Glomerular visceral epithelial cell (primary cell): ENCODE results near the gene CD84.
"Not testable (repeated sequence)": the region's sequence is repeated elsewhere in the genome, so short reads cannot be mapped to it uniquely, and the experiment has no call there.

ENCODE experiments used
- DNase-seq: peaks from one replicate; pipeline ENCODE4 v3.0.0-alpha.2; 2016; ENCODE audit errors: extremely low spot score

The CD84 gene

DNA sequence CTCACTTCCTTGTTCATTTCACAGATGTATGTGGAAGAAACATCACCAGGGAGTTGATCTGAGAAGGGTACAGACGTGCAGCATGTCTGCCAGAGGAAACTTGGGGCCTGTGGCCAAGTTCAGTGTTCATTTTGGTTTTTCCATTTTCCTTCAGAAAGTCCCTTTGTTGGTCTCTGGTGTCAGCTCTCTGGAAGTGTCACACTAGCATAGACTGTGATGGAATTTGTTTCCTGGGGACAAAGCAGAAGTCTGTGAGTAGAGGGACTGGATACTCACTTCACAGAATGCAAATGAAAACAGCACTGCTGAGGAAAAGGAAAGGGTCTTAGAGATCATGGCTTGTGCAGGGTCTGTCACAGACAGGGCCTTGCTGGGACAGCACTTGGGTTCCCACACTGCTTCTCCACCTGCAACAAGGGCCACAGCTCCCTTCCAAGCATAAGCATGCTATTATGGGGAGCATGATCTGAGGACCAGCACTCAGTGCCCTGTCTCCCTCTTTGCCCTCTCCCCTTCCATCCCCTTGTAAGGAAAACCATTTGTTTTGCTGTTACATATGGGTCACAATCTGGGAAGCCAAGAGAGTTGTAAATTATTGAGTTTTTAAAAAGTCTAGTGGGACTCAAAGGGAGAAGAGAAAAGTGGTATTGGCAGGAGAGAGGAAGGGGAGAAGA lies 31.4 kb upstream of the CD84 start:
- DNase-seq: no peak

DNA sequence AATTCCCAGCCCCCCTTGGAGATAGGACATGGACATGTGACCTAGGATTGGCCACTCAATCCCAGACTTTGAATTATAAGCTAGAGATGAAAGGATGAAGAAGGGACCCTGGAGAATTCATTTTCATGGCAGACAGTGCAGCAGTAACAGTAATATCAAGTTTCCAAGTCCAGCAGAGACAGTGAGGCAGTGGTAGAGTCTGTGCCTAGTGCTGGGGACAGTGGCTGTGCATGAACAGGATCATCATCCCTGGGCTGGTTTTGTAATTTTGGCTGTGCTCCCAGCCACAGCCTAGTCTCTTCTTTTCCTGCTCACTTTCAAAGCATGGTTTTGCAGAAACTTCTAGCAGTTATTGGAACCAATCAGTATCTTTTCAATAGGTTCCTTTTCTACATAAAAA lies 29.6 kb upstream of the CD84 start:
- DNase-seq: no peak

DNA sequence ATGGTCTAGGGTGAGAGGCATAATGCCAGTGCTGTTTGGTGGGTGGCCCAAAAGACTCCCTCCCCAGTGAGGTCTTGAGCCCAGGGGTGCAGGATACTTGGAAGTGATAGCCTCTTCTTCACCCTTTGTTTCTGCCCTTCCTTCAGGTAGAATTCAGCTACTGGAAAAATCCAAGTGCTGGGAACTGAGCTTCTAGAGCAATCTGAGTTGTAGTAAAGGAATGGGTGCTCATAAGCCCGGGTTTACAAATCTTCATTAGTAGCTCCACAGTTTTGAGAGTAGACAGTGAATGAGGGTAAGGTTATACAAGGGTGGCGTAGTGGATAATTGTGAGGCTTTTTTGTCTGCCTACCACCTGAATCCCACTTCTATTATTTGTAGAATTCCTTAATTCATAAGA lies 29.2 kb upstream of the CD84 start:
- DNase-seq: no peak

DNA sequence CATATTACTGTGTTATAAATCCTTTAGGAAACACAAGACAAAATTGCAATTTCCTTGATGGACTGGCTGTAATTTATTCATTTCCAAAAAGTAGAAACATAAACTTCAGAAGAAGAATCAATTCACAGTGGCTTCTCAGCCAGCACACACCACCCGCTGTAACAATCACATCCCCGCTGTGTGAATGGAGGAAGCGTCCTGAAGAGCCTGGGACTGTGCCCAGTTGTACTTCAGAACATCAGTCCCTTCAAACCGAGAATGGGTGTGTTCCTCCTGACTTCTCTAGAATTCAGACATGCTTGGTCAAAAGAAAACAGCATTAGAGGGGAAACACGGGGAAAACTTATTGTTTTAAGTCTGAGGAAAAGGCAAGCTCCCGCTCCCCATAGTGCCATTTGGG lies 28.8 kb upstream of the CD84 start:
- DNase-seq: no peak

DNA sequence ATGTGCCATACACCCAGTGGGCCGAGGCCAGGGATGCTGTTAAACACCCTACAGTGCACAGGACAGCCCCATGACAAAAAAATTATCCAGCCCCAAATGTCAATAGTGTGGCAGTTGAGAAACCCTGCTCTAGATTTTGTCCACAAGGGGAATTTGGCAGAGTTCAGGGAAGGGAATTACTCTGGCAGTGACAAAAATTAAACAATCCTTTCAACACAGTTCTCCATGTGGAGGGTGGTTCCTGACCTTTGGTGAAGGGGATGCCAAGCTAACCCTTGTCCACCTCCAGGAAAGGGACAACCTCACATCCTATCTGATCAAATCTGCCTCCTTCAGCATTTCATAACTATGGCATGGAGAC lies 28.4 kb upstream of the CD84 start:
- no peak for DNase-seq

DNA sequence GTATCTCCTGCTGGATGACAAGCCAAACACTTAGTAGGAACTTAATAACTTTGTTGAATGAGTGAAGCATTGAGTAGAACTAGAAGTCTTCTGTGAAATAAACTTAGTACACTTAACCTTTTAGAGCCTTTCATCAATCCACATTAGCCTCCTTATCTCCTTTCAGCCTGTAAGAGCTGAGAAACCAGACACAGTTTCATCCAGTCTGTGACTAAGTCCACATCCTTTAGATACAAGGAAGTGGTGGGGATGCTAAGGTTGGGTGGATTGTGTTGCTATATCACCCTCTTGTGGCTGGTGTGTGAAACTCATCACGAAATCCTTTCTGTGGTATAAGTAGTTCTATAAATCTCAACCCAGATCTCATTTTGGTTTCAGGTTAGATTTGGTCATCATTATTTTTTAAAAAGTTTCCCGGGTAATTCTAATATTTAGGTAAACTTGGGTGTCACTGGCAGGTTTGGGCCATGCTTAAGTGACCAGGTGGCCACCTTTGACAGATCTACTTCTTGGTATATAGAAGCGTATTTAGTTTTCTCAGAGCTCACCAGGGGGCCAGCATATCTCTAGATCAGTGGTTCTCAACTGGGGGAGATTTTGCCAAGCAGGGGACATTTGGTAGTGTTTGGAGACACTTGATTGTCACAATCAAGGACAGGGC lies 27.8 kb upstream of the CD84 start:
- peak; percentile 77 for DNase-seq

DNA sequence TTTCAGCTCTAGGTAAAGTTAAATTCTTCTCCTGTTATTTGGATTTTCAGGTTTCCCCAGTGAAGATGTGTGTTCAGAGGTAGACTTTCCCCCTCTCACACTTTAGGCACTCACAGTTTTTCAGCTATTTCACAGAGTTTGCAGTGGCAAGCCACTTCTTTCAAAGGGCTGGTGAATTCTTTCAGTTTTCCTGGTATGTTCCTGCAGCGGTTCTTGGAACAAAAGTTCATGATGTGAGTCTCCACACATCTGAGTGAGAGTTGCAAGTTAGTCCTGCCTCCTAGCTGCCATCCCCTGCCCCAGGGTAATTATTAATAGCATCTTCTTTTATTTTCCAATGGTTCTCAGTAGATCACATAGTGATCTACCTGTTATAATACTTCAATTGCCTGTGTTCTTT lies 27.3 kb upstream of the CD84 start:
- no peak for DNase-seq

DNA sequence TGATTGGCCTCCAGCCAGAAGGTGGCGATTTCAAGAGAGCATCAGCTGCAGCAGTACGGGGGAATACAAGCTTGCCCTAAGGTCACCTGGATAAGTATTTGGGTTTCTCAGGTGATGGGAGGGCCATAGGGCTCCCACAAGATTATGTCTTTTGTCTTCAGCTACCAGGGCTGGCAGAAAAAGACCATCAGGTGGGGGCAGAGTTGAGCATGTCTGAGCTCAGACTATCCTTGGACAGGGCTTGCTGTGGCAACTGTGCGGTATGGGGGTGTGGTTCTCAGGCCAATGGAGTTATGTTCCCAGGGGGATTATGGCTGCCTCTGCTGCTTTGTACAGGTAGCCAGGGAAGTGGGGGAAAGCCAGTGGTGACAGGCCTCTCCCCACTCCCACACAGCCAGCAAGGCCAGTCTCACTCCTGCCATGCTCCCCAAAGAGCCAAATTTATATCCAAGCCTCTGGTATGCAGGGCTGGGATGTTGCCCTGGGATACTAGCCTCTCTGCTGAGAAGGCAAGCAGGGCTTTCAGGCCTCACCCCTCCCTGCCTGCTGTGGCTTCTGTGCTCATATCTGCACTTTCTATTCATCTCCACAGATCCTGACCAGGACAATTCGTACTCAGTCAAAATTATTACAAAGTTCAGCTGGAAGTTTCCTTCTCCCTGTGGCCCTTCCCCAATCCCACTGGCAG lies 26.6 kb upstream of the CD84 start:
- DNase-seq: no peak

DNA sequence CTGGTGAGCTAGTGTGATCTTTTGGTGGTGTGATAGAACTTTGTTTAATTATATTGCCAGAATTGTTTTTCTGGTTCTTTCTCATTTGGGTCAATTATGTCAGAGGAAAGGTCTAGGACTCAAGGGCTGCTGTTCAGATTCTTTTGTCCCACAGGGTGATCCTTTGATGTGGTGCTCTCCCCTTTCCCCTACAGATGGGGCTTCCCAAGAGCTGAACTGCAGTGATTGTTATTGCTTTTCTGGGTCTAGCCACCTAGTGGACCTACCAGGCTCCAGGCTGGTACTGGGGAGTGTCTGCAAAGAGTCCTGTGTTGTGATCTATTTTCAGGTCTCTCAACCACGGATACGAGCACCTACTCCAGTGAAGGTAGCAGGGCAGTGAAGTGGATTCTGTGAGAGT lies 25.9 kb upstream of the CD84 start:
- DNase-seq: no peak

DNA sequence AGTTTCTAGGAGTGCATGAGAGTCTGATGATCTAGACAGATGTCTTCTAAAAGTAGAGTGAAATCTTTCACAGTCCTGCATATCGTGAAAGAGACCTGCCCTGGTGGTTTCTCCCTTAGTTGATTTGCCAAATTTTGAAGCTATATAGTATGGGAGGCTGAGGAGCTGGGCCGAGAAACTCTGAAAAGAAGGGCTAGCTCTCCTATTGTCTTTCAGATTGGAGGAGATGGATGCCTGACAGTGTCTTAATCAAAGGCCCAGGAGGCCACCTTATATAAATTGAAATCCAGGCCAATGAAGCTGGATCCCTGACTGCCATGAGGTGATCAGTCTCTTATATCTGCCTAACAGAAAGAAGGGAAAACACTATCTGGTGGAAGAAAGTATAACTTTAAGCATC lies 18.4 kb upstream of the CD84 start:
- DNase-seq: no peak

DNA sequence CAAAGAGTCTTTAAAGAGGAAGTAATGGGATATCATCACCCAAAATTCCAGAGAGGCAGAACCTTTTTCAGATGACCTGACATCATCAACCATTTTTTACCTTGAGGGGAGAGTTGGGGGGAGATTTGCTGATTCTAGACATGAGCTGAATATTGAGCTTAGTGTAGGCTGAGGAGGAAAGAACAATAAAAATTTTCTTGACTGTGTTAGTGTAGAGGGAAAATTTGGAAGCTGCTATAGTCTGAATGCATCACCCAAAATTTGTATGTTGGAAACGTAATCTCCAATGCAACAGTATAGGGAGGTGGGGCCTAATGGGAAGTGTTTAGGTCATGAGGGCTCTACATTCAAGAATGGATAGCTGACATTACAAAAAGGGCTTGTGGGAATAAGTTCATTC lies 17.8 kb upstream of the CD84 start:
- no peak for DNase-seq

DNA sequence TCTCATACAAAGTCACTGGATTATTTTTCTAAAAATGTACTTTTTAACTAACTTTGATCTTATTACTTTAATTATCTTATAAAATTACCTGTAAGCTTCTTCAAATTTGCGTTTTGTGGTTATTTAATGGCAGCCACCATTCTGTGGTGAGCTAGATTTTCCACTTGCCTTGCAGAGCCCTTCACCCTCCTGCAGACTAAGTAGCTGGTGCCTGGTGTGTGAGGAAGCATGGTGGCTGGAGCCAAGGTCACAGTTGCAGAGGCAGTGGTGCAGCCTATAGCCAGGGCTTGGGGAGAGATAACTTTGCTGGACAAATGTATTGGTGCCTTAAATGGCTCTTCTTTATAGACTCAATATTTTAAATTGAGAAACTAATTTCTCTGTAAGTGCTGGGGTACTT lies 11.2 kb upstream of the CD84 start:
- no peak for DNase-seq

DNA sequence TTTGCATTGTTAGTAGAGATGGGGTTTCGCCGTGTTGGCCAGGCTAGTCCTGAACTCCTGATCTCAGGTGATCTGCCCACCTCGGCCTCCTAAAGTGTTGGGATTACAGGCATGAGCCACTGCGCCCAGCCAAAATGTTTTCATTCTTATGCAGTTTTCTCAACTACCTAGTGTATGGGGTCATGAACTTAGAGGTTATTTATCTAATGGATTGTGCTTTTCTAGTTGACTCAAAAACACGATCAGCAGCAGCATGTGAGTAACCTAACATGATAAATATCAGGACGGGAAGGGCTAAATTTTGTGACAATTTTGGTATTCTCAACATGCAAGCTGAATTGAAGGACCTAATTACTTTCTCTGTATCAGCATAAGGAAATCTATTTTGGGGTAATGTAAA lies 9.2 kb upstream of the CD84 start:
- no peak for DNase-seq

DNA sequence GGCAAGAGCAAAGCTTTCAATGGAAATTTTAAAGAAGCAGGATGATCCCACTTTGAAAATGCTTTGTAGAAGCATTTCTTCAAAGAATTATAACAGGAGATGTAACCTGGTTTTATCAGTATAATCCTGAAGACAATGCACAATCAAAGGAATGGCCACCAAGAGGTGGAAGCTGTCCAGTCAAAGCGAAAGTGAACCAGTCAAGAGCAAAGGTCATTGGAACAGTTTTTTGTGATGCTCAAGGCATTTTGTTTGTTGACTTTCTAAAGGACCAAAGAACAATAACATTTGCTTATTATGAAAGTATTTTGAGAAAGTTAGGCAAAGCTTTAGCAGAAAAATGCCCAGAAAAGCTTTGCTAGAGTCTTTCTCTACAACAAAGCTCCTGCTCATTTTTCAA lies 5.5 kb upstream of the CD84 start:
- DNase-seq: no peak

DNA sequence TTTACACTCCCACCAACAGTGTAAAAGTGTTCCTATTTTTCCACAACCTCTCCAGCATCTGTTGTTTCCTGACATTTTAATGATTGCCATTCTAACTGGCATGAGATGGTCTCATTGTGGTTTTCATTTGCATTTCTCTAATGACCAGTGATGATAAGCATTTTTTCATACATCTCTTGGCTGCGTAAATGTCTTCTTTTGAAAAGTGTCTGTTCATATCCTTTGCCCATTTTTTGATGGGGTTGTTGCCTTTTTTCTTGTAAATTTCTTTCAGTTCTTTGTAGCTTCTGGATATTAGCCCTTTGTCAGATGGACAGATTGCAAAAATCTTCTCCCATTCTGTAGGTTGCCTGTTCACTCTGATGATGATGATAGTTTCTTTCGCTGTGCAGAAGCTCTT lies 3.7 kb upstream of the CD84 start:
- DNase-seq: not testable (repeated sequence)

DNA sequence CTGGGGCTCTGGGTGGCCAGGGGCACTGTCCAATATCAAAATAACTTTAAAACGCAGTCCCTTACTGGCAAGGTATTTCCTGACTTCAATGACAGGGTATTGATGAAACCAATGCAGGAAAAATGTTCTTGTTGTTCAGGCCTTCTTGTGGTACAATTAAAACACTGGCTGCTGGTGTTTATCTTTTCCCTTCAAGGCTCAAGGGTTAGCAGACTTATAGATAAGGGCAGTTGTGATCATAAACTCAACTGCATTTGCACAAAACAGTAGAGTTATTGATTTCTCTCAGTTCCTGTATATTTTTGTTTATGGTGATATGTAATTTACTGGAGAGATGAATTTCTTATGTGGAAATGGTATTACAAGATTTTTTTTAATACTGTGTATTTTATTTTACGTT lies 2.7 kb upstream of the CD84 start:
- no peak for DNase-seq

DNA sequence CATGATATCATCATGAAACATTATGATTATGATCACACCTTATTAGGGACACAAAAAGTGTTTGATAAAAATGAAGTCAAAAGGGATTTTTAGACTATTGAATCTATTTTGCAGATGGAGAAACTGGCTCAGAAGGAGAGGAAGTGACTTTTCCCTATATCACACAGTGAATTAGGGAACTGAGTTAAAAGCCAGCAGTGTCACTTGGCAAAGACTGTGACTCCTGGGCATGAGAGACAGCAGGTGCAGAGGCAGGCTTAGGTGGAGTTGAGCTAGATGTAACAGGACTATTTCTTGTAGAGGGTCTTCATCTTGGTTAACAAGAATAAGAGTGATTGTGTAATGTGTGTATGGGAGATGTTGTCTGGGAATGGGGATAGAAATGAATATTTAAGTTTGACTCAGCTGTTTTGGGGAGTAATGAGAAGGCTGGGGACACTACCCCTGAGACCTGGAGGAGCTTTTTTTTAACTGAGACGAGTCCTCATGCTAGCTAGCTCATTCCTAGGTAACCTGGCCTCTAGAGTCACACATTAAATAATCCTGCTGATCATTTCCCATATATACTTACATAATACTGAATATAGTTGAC lies 1.0 kb upstream of the CD84 start:
- DNase-seq: no peak

DNA sequence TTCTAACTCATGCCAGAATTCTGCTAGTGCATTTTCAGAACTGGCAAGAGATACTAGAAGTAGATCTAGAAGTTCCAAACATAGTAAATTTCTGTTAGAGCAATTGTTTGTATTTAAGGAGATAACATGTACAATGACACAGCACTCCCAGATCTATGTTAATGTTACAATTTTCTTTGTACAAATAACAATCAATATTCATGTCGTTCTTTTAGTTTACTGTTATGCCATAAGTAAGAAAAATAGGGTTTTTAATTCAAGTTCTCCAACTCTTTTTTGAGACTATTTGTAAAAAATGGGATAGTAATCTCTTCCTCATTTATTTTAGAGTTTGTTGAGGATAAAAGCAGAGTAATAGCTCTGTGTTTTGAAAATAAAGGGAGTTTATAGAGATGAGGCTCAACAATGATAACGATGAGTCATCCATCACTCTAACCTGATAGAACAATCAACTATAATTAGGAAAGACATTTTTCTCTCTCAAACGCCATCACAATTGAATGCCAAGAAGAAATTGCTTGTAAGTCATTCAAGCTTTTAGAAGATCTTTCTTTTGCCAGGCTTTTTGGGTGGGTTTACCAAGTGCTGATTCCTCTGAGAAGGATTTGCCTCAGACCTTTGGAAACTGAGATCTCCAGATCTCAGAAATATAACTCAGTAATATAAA lies 638 bp downstream of the CD84 start:
- no peak for DNase-seq

DNA sequence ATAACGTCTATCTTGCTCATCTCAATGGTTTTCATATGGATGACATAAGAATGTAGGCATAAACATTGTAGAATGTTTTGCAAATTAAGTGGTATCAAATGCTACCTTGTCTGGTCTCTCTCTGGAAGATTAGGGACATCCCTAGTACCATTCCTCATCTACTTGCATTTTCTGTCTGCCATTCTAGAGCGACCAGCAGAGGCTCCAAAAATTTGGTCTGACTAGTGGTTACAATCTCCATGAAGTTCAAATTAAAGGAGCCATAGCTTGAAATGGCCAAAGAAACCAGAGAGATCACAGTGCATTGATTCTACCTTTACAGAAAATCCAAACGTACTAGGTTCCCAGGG lies 1.1 kb downstream of the CD84 start:
- no peak for DNase-seq

DNA sequence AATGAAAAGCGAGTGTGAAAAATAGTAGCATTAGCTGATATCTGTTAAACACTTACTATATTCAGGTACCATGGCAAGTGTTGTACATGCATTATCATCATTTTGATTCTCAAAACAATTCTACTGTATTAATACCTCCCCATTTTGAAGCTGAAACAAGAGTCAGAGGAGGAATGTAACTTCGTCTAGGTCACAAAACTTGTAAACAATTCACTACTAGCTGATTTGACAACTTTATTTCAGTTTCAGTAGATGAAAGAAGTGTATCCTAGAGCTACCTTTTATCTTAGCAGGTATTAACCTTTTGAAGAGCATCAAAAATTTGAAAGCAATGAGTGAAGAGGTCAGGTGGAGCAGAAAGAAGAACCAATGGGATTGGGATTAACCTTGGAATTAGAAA lies 1.6 kb downstream of the CD84 start:
- no peak for DNase-seq

DNA sequence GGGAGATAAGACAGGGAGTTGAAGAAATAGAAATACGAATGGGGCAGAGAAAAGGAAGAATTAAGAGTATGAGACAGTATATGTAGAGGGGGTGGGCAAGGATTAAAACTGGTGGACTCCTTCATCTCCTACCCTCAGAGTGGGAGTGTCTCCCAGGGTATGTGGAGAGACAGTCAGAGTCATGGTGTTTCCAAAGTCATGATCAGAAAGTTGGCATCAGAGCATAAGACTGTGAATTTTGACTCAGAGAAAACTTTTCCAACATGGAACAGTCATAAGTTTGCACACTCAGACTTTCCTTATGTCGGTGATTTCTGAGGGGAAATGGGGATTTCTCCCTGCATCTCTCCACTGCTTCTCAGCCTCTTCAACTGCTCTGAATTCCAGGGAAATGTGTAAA lies 2.4 kb downstream of the CD84 start:
- no peak for DNase-seq

DNA sequence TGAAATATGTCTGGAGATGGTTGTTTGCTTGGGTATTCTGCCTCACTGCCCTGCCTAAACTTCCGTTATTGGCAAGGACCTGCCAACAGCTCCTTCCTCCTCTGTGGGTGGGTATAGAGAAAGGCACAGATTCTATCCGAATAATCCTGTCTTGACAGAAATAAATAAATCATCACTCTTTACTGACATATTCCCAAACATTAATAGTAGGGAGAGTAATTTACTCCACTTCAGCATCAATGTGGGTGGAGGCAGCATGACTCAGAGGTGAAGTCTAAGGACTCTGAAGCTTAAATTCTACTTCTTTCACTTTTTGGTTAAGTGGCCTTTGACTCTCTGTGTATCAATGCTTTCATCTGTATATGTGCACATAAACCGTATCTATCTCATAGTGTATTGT lies 2.9 kb downstream of the CD84 start:
- no peak for DNase-seq
